T-helper 1 cell treated with Interleukin-12 subunit alpha and Interleukin-12 subunit beta and Interleukin-4 antibody, amounts not matched to agents 30 μg/mL and 1 μg/mL, for 36 hours (primary cell): ENCODE measurements around the gene NBPF6.
"Not testable (repeated sequence)": the region's sequence is repeated elsewhere in the genome, so short reads cannot be mapped to it uniquely, and the experiment has no call there.

ENCODE experiments used
- H3K27ac Mint-ChIP-seq: one replicate; pipeline ENCODE4 v1.8.0; 2021; ENCODE audit warnings: mild to moderate bottlenecking, mixed read lengths
- H3K27me3 Mint-ChIP-seq: one replicate; pipeline ENCODE4 v1.8.0; 2021; ENCODE audit warnings: low read depth, mixed read lengths
- H3K36me3 Mint-ChIP-seq: one replicate; pipeline ENCODE4 v1.8.0; 2021; ENCODE audit warnings: low read depth, mixed read lengths
- H3K4me1 Mint-ChIP-seq: one replicate; pipeline ENCODE4 v1.8.0; 2021; ENCODE audit warnings: low read depth, mixed read lengths
- H3K4me3 Mint-ChIP-seq: one replicate; pipeline ENCODE4 v1.8.0; 2021; ENCODE audit warnings: mild to moderate bottlenecking, moderate library complexity, mixed read lengths
- H3K9me3 Mint-ChIP-seq: one replicate; pipeline ENCODE4 v1.8.0; 2021; ENCODE audit warnings: mixed read lengths

Gene NBPF6

GRCh38 chr1:108474516-108474915, 24.4 kb downstream of the NBPF6 start:
- H3K36me3 Mint-ChIP-seq, H3K27ac Mint-ChIP-seq, H3K4me3 Mint-ChIP-seq, H3K4me1 Mint-ChIP-seq: not testable (repeated sequence)
- H3K9me3 Mint-ChIP-seq: peaks cover 13% of the 10 kb centered on the region
- H3K27me3 Mint-ChIP-seq: peaks cover 15% of the 10 kb centered on the region

GRCh38 chr1:108478429-108479015, 28.4 kb downstream of the NBPF6 start:
- Mint-ChIP-seq H3K9me3 (peaks cover 19% of the 10 kb centered on the region), H3K36me3 (peaks cover 1% of the 10 kb centered on the region), H3K27me3 (peaks cover 8% of the 10 kb centered on the region)

GRCh38 chr1:108482708-108483107, 32.6 kb downstream of the NBPF6 start:
- Mint-ChIP-seq H3K4me1 (no peaks in the 10 kb centered on the region), H3K27me3 (peaks cover 15% of the 10 kb centered on the region), H3K4me3 (no peak overlapping the region), H3K9me3 (peaks cover 20% of the 10 kb centered on the region), H3K36me3 (peaks cover 1% of the 10 kb centered on the region), H3K27ac (no peak overlapping the region)

More at GRCh38 chr1:108478429-108479015, 28.4 kb downstream of the NBPF6 start:
- Mint-ChIP-seq H3K4me3 (no peak overlapping the region), H3K4me1 (no peaks in the 10 kb centered on the region), H3K27ac (no peak overlapping the region)

GRCh38 chr1:108485990-108486389, 35.8 kb downstream of the NBPF6 start:
- H3K9me3 Mint-ChIP-seq: not testable (repeated sequence)

DNA sequence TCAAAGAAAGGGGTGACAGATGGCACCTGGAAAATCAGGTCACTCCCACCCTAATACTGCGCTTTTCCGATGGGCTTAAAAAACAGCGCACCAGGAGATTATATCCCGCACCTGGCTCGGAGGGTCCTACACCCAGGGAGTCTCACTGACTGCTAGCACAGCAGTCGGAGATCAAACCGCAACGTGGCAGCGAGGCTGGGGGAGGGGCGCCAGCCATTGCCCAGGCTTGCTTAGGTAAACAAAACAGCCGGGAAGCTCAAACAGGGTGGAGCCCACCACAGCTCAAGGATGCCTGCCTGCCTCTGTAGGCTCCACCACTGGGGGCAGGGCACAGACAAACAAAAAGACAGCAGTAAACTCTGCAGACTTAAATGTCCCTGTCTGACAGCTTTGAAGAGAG, 36.6 kb downstream of the NBPF6 start:
- H3K4me1 Mint-ChIP-seq, H3K27ac Mint-ChIP-seq, H3K36me3 Mint-ChIP-seq, H3K9me3 Mint-ChIP-seq, H3K4me3 Mint-ChIP-seq: not testable (repeated sequence)
- H3K27me3 Mint-ChIP-seq: peaks cover 13% of the 10 kb centered on the region

More at GRCh38 chr1:108485990-108486389, 35.8 kb downstream of the NBPF6 start:
- H3K27ac Mint-ChIP-seq, H3K4me1 Mint-ChIP-seq, H3K4me3 Mint-ChIP-seq, H3K36me3 Mint-ChIP-seq: not testable (repeated sequence)
- H3K27me3 Mint-ChIP-seq: peaks cover 19% of the 10 kb centered on the region

DNA sequence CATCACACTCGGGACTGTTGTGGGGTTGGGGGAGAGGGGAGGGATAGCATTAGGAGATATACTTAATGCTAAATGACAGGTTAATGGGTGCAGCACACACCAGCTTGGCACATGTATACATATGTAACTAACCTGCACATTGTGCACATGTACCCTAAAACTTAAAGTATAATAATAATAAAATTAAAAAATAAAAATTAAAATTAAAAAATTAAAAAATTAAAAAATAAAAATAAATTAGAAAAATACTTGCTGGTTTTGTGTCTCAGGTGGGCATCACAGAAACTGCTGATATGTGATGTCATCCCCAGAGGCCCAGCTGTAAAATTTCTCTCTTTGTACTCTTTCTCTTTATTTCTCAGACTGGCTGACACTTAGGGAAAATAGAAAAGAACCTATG, 44.9 kb downstream of the NBPF6 start:
- peaks cover 16% of the 10 kb centered on the region for H3K27me3 Mint-ChIP-seq
- not testable (repeated sequence) for H3K4me1 Mint-ChIP-seq, H3K9me3 Mint-ChIP-seq

DNA sequence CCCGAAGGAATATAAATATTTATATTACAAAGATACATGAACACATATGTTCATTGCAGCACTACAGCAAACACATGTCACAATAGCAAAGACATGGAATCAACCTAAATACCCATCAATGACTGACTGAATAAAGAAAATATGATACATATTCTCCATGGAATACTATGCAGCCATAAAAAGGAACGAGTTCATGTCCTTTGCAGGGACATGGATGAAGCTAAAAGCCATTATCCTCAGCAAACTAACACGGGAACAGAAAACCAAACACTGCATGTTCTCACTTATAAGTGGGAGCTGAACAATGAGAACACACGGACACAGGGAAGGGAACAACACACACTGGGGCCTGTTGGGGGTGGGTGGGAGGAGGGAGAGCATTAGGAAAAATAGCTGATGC, 46.7 kb downstream of the NBPF6 start:
- H3K4me3 Mint-ChIP-seq, H3K9me3 Mint-ChIP-seq, H3K4me1 Mint-ChIP-seq, H3K27ac Mint-ChIP-seq, H3K36me3 Mint-ChIP-seq: not testable (repeated sequence)
- peaks cover 23% of the 10 kb centered on the region for H3K27me3 Mint-ChIP-seq

More for the DNA sequence above, 44.9 kb downstream of the NBPF6 start:
- not testable (repeated sequence) for H3K36me3 Mint-ChIP-seq, H3K4me3 Mint-ChIP-seq, H3K27ac Mint-ChIP-seq

GRCh38 chr1:108502138-108502537, 52.0 kb downstream of the NBPF6 start:
- Mint-ChIP-seq H3K4me1 (no peaks in the 10 kb centered on the region), H3K4me3 (no peak overlapping the region), H3K9me3 (no peaks in the 10 kb centered on the region), H3K27ac (no peak overlapping the region), H3K27me3 (peaks cover 26% of the 10 kb centered on the region), H3K36me3 (no peaks in the 10 kb centered on the region)

DNA sequence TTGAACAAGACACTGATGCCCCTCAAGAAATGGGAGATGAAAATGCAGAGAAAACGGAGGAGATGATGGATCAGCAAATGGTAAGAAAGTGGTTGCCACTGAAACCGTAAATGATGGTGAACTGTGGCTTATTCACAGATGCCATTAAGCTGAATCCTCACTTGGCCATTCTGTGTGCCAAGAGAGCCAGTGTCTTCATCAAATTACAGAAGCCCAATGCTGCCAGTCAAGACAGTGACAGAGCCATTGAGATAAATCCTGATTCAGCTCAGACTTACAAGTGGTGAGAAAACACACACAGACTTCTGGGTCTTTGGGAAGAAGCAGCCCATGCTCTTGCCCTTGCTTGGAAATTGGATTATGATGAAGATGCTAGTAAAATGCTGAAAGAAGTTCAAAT, 52.5 kb downstream of the NBPF6 start:
- no peaks in the 10 kb centered on the region for H3K36me3 Mint-ChIP-seq
- no peaks in the 10 kb centered on the region for H3K9me3 Mint-ChIP-seq
- H3K4me1 Mint-ChIP-seq: no peaks in the 10 kb centered on the region
- H3K4me3 Mint-ChIP-seq: no peak overlapping the region
- H3K27ac Mint-ChIP-seq: no peak overlapping the region
- H3K27me3 Mint-ChIP-seq: peaks cover 26% of the 10 kb centered on the region

DNA sequence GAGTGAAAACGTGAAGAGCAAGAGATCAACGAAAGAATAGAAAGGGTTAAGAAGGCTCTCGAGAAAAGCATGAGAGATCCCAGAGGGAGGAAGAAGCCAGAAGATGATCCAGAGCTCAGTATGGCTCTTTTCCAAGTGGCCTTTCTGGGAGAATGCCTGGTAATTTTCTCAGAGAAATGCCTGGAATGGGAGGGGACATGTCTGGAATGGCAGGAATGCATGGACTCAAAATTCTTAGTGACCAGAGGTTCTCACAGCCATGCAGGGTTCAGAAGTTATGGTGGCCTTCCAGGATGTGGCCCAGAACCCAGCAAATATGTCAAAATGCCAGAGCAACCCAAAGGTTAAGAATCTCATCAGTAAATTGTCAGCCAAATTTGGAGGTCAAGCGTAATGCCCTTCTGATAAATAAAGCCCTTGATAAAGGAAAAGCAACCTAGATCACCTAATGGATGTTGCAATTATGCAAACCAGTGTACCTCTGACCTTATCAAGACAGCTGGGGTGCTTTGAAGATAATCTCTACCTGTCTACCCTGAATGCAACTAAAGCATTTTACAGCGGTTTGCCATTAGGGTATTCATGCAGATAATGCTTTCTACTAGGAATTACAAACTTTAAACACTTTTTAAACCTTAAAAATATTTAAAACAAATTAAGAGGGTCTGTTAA, 53.1 kb downstream of the NBPF6 start:
- no peak overlapping the region for H3K4me3 Mint-ChIP-seq
- H3K36me3 Mint-ChIP-seq: no peaks in the 10 kb centered on the region
- peaks cover 31% of the 10 kb centered on the region for H3K27me3 Mint-ChIP-seq
- H3K9me3 Mint-ChIP-seq: no peaks in the 10 kb centered on the region
- no peaks in the 10 kb centered on the region for H3K4me1 Mint-ChIP-seq
- no peak overlapping the region for H3K27ac Mint-ChIP-seq

DNA sequence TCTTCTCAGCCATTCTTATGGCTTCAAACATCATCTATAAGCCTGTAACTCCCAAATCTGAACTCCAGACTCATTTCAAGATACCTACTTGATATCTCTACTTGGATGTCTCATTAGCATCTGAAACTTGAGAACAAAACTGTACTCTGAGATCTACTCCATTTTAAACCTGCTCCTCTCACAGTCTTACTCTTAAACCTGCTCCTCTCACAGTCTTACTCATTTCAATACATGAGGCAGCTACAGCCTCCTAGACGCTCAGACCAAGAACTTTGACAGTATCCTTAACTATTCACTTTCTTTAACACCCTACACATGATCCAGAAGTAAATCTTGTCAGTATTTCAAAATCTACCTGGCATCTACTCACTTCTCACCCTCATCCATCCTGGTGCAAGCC, 54.3 kb downstream of the NBPF6 start:
- Mint-ChIP-seq H3K4me1 (no peaks in the 10 kb centered on the region), H3K36me3 (no peaks in the 10 kb centered on the region), H3K27ac (no peak overlapping the region), H3K4me3 (no peak overlapping the region), H3K27me3 (peaks cover 36% of the 10 kb centered on the region), H3K9me3 (peaks cover 5% of the 10 kb centered on the region)

DNA sequence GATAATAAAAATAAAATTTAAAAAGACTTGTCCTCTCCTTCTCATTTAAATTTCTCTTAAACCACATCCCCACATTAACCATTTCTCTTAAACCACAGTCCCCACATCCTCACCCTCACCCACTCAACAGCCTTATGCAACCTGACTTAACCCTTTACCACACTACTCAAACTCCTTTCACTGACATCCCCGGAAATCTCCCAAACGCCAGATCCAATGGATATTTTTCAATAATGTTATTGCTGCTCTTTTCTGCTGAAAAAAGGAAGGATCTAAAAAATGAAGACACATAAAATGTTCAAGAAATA, 55.6 kb downstream of the NBPF6 start:
- Mint-ChIP-seq H3K9me3 (peaks cover 5% of the 10 kb centered on the region), H3K4me3 (no peak overlapping the region), H3K27ac (no peak overlapping the region), H3K27me3 (peaks cover 40% of the 10 kb centered on the region), H3K36me3 (no peaks in the 10 kb centered on the region), H3K4me1 (no peaks in the 10 kb centered on the region)

DNA sequence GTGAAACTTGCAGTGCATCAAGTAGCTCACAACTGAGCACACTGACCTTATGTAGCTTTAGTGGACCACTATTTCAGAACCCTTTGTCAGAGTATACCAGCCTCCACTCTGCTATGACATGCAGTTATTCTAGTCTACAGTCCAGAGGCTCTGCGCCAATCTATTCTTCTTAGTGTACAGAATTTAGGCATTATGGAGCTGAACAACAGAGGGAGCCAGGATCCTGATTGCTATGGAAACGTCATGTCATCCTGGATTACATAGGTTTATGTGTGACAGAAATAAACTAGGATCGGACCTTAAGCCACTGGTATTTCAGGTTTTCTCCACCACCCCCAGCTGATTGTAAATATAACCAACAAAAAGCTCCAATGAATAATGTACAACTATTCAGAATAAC, 61.6 kb downstream of the NBPF6 start:
- H3K9me3 Mint-ChIP-seq: peaks cover 5% of the 10 kb centered on the region
- H3K36me3 Mint-ChIP-seq: no peaks in the 10 kb centered on the region
- H3K4me3 Mint-ChIP-seq: no peak overlapping the region
- H3K27me3 Mint-ChIP-seq: peaks cover 43% of the 10 kb centered on the region
- no peak overlapping the region for H3K27ac Mint-ChIP-seq
- no peaks in the 10 kb centered on the region for H3K4me1 Mint-ChIP-seq

DNA sequence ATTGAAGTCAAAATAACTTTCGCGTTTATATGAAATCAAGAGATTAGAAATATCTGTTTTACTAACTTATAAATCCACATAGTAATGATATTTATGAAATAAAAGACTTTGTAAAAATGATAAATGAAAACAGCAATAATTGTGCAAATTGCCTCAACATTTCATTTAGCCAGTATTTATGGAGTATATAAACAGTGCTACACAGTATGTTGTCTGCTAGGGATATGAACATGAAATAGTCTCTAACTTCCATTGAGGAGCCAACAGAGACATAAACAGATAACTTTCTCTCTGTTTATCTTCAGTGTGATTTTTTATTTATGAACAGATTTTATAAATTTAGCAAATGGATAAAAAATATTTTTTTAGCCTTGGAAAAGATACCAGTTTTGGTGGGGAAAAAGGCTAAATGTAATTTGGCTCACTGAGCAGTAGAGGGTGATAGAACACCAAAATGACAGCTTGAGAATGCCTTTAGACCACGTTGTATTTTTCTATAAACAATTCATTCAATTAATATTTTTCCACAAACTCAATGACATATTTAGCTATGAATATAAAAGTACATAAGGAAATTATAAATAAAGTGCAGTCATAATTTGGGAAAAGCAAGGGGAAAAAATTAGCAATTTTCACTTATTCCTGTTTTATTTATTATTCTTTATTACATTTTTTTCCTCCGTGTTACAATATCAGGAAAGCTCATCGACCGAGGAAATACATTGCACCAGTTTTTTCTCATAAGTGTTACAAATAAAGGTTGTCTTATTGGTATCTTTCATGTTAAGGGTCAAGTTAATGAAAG, 62.3 kb downstream of the NBPF6 start:
- peaks cover 48% of the 10 kb centered on the region for H3K27me3 Mint-ChIP-seq
- H3K9me3 Mint-ChIP-seq: peaks cover 5% of the 10 kb centered on the region
- H3K36me3 Mint-ChIP-seq: no peaks in the 10 kb centered on the region
- H3K27ac Mint-ChIP-seq: no peak overlapping the region
- no peaks in the 10 kb centered on the region for H3K4me1 Mint-ChIP-seq
- no peak overlapping the region for H3K4me3 Mint-ChIP-seq

- peaks cover 5% of the 10 kb centered on the region for H3K9me3 Mint-ChIP-seq
- H3K4me1 Mint-ChIP-seq: no peaks in the 10 kb centered on the region
- no peak overlapping the region for H3K27ac Mint-ChIP-seq
- H3K4me3 Mint-ChIP-seq: no peak overlapping the region
- H3K27me3 Mint-ChIP-seq: peaks cover 45% of the 10 kb centered on the region
- no peaks in the 10 kb centered on the region for H3K36me3 Mint-ChIP-seq
Measured at GRCh38 chr1:108513044-108513415, 62.9 kb downstream of the NBPF6 start.
